Cardiac fibroblast (primary cell): ENCODE measurements around the gene SPSB2.

ENCODE experiments used
- DNase-seq, 2 donors: peaks; one replicate each; pipeline versions ENCODE4 v3.0.0 to v3.0.0-alpha.2; 2010; ENCODE audit warnings: low read depth in 2 of 2
- H3K4me3 ChIP-seq, 2 donors: replicated peaks in 1 of 2; 1 replicate in 1 of 2; 2 replicates in 1 of 2; pipeline ENCODE4 v1.5.1; 2011; ENCODE audit warnings: low read depth in 2 of 2, low read length in 2 of 2, mild to moderate bottlenecking in 2 of 2, moderate library complexity in 1 of 2
- TF ChIP-seq, protein P1 (sequence below): IDR thresholded peaks from one replicate; pipeline ENCODE4 v1.5.1; 2011; ENCODE audit warnings: low read depth, mild to moderate bottlenecking, low read length, inconsistent platforms

The SPSB2 gene

DNA sequence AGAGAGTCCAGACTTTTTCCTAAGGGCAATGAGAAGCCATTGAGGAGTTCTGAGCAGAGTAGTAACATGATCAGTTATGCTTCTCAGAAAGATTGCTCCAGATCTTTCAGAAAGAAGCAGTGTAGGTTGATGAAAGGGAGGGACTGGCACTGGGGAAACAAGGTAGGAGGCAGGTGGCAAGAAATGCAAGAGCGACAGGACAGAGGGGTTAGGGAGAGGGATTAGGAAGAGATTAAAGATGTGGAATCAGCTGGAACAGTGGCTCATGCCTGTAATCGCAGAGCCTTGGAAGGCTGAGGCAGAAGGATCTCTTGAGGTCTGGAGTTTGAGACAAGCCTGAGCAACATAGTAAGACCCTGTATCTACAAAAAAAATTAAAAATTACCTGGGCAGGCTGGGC is 25.4 kb downstream of the SPSB2 start:
- no peak for DNase-seq
- TF ChIP-seq, protein P1, sequence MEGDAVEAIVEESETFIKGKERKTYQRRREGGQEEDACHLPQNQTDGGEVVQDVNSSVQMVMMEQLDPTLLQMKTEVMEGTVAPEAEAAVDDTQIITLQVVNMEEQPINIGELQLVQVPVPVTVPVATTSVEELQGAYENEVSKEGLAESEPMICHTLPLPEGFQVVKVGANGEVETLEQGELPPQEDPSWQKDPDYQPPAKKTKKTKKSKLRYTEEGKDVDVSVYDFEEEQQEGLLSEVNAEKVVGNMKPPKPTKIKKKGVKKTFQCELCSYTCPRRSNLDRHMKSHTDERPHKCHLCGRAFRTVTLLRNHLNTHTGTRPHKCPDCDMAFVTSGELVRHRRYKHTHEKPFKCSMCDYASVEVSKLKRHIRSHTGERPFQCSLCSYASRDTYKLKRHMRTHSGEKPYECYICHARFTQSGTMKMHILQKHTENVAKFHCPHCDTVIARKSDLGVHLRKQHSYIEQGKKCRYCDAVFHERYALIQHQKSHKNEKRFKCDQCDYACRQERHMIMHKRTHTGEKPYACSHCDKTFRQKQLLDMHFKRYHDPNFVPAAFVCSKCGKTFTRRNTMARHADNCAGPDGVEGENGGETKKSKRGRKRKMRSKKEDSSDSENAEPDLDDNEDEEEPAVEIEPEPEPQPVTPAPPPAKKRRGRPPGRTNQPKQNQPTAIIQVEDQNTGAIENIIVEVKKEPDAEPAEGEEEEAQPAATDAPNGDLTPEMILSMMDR: no peak
- no peak overlapping the region for H3K4me3 ChIP-seq

GRCh38 chr12:6846316-6846869 is 26.7 kb downstream of the SPSB2 start:
- DNase-seq: no peak
- TF ChIP-seq, protein P1: no peak
- H3K4me3 ChIP-seq: no peak overlapping the region

- DNase-seq: no peak
- TF ChIP-seq, protein P1: no peak
- no peak overlapping the region for H3K4me3 ChIP-seq
Measured at GRCh38 chr12:6845395-6845794, 27.7 kb downstream of the SPSB2 start.

GRCh38 chr12:6843118-6843902 is 29.8 kb downstream of the SPSB2 start:
- TF ChIP-seq, protein P1: no peak
- H3K4me3 ChIP-seq: no peak overlapping the region
- no peak for DNase-seq

- no peak overlapping the region for H3K4me3 ChIP-seq
- DNase-seq: no peak
- TF ChIP-seq, protein P1: no peak
Measured at GRCh38 chr12:6842075-6842474, 31.0 kb downstream of the SPSB2 start.

- no peak within 1 kb of the TSS for H3K4me3 ChIP-seq
- TF ChIP-seq, protein P1: no peak
- no peak for DNase-seq
Measured at GRCh38 chr12:6840761-6841515, 32.2 kb downstream of the SPSB2 start, which contains the start of gene GNB3. GNB3 (plus strand) TSS chr12:6840925; CDS start chr12:6841288, 363 bp downstream.
